ENCODE results near the gene C14orf180.
"Not testable (repeated sequence)": the region's sequence is repeated elsewhere in the genome, so short reads cannot be mapped to it uniquely, and the experiment has no call there.

The C14orf180 gene

DNA sequence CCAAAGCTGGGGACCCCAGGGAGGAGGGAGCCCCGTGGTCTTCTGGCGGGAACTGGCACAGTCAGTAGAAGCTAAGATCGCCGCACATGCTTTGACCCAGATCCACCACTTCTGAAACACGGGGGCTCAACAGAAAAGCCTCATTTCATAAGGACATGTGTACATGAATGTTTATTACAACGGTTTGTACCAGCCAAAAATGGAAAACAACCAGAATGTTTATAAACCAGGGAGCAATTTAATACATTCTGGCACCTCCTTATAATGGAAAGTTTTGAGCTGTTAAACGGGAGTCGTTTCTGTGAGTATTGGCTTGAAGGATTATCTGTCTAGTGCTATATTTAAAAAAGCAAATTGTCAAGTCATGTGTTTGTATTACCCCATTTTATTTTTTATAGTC, 32.3 kb downstream of the C14orf180 start:
- DNase-seq (ENCODE audit: low spot score), result no peak

DNA sequence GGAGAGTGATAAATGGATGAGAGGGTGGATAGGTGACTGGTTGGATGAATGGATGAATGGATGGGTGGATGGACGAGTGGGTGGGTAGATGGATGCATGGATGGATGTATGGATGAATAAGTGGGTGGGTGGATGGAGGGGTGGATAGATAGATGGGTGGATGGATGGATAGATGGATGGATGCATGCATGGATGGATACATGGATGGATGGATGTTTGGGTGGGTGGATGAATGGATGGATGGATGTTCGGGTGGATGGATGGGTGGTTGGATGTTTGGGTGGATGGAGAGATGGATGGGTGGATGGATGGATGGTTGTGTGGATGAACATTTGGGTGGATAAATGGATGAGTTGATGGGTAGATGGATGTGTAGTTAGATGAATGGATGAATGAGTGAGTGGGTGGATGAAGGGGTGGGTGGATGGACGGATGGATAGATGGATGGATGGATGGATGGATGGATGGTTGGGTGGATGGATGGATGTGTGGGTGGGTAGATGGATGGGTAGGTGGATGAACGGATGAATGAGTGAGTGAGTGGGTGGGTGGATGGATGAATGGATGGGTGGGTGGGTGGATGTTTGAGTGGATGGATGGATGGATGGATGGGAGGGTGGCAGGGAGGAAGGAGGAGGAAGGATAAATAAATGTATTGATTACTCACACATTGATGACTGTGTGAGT, 34.7 kb downstream of the C14orf180 start:
- no peak for DNase-seq (ENCODE audit: low spot score)

- DNase-seq (ENCODE audit: low spot score), result no peak
Measured at GRCh38 chr14:104624939-104625338, 45.4 kb downstream of the C14orf180 start.

DNA sequence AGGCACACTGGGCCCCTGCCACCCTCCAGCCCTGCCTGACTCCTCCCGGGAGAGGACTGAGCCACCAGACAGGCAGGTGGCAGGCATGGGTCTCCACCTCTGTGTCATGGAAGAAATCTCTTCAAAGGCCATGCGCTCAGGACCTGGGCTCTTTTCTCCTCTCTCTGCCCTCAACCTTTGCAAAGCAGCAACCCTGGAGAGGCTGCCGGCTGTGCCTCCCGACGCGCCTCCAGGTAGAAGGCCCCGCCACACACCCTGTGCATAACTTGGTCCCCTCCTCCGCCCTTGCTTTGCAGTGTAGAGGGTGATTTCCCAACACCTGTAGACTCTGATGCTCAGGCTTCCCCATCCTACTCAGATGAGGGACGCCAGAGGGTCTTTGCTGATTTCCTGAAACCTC, 53.2 kb downstream of the C14orf180 start:
- no peak for DNase-seq (ENCODE audit: low spot score)

- DNase-seq (ENCODE audit: low spot score), result no peak
Measured at GRCh38 chr14:104633276-104634137, 53.9 kb downstream of the C14orf180 start.

- no peak for DNase-seq (ENCODE audit: low spot score)
Measured at GRCh38 chr14:104634138-104634760, 54.7 kb downstream of the C14orf180 start.

- DNase-seq (ENCODE audit: low spot score), result no peak
Measured at GRCh38 chr14:104634886-104635570, 55.5 kb downstream of the C14orf180 start.

GRCh38 chr14:104635717-104636116, 56.2 kb downstream of the C14orf180 start:
- DNase-seq (ENCODE audit: low spot score), result no peak

DNA sequence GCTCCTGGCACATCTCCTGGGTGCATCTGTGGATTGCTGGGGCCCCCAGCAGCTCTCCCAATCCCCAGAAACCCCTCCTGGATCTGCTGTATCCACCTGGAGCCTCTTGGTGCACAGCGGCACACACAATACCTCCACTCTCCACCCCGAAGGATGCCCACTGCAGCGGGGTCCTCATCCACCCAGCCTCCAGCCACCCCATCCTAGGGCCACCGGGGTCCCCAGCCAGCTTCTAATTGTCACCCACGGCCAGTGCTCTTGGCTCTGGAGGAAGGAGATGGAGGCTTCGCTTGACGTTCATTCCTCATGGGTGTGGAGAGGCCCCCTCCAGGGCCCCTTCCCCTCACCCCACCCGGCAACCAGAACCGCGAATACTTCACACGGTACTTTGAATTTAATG, 56.6 kb downstream of the C14orf180 start:
- DNase-seq (ENCODE audit: low spot score), result no peak

- DNase-seq (ENCODE audit: low spot score), result not testable (repeated sequence)
Measured at GRCh38 chr14:104636846-104637545, 57.4 kb downstream of the C14orf180 start.

DNA sequence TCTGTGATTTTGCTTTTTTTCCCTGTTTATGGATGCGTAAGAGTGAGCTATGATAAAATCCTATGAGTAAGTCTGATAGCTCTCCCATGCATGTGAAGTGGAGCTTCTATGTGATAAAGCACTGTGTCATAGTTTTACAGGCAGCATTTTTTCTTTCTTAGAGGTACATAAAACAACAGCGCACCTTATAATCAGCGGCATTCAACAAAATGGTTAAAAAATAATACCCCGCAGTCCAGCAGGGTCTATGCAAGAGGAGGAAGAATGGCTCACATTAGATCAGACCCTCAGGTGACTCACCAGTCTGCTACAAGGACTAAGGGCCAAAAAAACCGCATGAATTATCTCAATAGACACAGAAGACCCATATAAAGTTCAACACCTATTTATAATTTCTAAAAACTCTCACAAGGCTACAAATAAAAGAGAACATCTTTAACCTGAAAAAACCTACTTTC, 58.0 kb downstream of the C14orf180 start:
- no peak for DNase-seq (ENCODE audit: low spot score)

DNA sequence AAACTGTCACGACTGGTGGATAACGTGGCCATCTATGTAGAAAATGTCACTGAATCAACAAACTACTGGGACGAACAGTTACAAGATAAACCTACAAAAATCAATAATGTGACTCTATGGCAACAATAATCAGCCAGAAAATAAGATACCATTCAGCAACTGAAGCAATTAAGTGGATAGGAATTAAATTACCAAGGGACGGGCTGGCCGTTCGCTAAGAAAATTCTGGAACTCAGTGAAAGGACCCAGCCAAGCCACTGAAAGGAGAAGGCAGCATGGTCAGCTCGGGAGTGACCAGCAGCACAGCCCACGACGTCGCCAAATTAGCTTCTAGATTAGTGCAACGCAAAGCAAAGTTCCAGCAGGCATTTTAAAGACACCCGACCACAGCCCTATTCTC, 58.6 kb downstream of the C14orf180 start:
- DNase-seq (ENCODE audit: low spot score), result no peak

- DNase-seq (ENCODE audit: low spot score), result no peak
Measured at GRCh38 chr14:104638927-104639450, 59.4 kb downstream of the C14orf180 start.

DNA sequence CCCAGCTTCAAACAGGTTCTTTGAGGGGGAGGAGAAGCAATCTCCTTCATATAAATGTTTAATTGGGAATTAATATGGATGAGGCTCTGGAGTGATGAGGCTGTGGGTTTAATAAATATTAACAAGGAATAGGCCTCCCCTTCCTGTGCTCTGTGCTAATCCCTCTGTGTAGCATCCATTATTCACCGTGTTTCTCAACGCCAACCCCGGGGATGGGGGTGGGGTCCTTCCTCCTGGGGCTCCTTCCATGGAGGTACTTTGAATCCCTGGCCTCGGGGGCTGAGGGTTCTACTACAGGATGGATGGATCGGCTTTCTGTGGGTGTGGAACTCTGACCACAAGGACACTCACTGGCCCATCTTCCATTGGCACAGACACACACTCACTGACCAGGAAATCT, 59.9 kb downstream of the C14orf180 start:
- DNase-seq (ENCODE audit: low spot score), result no peak

Measured in ecto neural progenitor cell (in vitro differentiated cells).